H1 (cell line): ENCODE data around the gene PLEKHM3. TPM values are rescaled to one million over a fixed set of nuclear protein-coding genes. Genes with fewer than 3 reads are reported as not detected.

Experiments used
- CBX5 ChIP-seq: fragments of 300-800, 300-1000 bp; sonication (generic); IDR thresholded peaks from 2 replicates; pipeline ENCODE4 v1.7.1; 2016; ENCODE audit warnings: antibody characterized with exemption, low read length, low read depth
- polyA plus RNA-seq, 7 experiments: library from polyadenylated mRNA; depleted of rRNA in 3 of 7; stranded (reverse) in 5 of 7; unstranded in 2 of 7; fragments of >200 nt in 5 of 7; fragments of 200-250 nt in 2 of 7; gene quantifications; 1 replicate in 5 of 7; 2 replicates in 1 of 7; 4 replicates in 1 of 7; pipeline versions ENCODE4 v1.2.1 to v1.2.3, GENCODE V29; 2011 to 2013; ENCODE audit warnings: missing spikeins in 2 of 7, mixed read lengths in 2 of 7
- total RNA-seq: library from RNA; stranded (reverse); fragmentation: NEBNext Ultra II Directional; extraction: Animal tissue kit (Norgen Biotek cat#: 25700); gene quantifications from 2 replicates; pipeline ENCODE4 v1.2.1, GENCODE V29; 2021
- TF ChIP-seq, protein P1 (sequence below): fragments of 300-600 bp; sonication (generic); IDR thresholded peaks from 2 replicates; pipeline ENCODE4 v1.7.1; 2012; ENCODE audit warnings: low read length, moderate library complexity, mild to moderate bottlenecking, inconsistent platforms; ENCODE audit not compliant: insufficient replicate concordance

PLEKHM3 gene
- total and polyA plus RNA-seq, 2 of the 8 experiments (the other 6 are each of a cell fraction or from before 2014, with no cell fraction given): 2.3 to 5.8 TPM

GRCh38 chr2:208062961-208063360 lies 37.6 kb upstream of the PLEKHM3 start (continued):
- TF ChIP-seq, protein P1, sequence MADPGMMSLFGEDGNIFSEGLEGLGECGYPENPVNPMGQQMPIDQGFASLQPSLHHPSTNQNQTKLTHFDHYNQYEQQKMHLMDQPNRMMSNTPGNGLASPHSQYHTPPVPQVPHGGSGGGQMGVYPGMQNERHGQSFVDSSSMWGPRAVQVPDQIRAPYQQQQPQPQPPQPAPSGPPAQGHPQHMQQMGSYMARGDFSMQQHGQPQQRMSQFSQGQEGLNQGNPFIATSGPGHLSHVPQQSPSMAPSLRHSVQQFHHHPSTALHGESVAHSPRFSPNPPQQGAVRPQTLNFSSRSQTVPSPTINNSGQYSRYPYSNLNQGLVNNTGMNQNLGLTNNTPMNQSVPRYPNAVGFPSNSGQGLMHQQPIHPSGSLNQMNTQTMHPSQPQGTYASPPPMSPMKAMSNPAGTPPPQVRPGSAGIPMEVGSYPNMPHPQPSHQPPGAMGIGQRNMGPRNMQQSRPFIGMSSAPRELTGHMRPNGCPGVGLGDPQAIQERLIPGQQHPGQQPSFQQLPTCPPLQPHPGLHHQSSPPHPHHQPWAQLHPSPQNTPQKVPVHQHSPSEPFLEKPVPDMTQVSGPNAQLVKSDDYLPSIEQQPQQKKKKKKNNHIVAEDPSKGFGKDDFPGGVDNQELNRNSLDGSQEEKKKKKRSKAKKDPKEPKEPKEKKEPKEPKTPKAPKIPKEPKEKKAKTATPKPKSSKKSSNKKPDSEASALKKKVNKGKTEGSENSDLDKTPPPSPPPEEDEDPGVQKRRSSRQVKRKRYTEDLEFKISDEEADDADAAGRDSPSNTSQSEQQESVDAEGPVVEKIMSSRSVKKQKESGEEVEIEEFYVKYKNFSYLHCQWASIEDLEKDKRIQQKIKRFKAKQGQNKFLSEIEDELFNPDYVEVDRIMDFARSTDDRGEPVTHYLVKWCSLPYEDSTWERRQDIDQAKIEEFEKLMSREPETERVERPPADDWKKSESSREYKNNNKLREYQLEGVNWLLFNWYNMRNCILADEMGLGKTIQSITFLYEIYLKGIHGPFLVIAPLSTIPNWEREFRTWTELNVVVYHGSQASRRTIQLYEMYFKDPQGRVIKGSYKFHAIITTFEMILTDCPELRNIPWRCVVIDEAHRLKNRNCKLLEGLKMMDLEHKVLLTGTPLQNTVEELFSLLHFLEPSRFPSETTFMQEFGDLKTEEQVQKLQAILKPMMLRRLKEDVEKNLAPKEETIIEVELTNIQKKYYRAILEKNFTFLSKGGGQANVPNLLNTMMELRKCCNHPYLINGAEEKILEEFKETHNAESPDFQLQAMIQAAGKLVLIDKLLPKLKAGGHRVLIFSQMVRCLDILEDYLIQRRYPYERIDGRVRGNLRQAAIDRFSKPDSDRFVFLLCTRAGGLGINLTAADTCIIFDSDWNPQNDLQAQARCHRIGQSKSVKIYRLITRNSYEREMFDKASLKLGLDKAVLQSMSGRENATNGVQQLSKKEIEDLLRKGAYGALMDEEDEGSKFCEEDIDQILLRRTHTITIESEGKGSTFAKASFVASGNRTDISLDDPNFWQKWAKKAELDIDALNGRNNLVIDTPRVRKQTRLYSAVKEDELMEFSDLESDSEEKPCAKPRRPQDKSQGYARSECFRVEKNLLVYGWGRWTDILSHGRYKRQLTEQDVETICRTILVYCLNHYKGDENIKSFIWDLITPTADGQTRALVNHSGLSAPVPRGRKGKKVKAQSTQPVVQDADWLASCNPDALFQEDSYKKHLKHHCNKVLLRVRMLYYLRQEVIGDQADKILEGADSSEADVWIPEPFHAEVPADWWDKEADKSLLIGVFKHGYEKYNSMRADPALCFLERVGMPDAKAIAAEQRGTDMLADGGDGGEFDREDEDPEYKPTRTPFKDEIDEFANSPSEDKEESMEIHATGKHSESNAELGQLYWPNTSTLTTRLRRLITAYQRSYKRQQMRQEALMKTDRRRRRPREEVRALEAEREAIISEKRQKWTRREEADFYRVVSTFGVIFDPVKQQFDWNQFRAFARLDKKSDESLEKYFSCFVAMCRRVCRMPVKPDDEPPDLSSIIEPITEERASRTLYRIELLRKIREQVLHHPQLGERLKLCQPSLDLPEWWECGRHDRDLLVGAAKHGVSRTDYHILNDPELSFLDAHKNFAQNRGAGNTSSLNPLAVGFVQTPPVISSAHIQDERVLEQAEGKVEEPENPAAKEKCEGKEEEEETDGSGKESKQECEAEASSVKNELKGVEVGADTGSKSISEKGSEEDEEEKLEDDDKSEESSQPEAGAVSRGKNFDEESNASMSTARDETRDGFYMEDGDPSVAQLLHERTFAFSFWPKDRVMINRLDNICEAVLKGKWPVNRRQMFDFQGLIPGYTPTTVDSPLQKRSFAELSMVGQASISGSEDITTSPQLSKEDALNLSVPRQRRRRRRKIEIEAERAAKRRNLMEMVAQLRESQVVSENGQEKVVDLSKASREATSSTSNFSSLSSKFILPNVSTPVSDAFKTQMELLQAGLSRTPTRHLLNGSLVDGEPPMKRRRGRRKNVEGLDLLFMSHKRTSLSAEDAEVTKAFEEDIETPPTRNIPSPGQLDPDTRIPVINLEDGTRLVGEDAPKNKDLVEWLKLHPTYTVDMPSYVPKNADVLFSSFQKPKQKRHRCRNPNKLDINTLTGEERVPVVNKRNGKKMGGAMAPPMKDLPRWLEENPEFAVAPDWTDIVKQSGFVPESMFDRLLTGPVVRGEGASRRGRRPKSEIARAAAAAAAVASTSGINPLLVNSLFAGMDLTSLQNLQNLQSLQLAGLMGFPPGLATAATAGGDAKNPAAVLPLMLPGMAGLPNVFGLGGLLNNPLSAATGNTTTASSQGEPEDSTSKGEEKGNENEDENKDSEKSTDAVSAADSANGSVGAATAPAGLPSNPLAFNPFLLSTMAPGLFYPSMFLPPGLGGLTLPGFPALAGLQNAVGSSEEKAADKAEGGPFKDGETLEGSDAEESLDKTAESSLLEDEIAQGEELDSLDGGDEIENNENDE: no peak
- no peak for TF ChIP-seq CBX5
